HK-2 (cell line): ENCODE measurements around the gene NAV1.
"Not testable (repeated sequence)": the region's sequence is repeated elsewhere in the genome, so short reads cannot be mapped to it uniquely, and the experiment has no call there.

Experiments
- DNase-seq: peaks from one replicate; pipeline ENCODE4 v3.0.0-alpha.2; 2018; ENCODE audit not compliant: unreplicated experiment

NAV1 gene

GRCh38 chr1:201566529-201566823, 27.5 kb downstream of the NAV1 start:
- no peak for DNase-seq

GRCh38 chr1:201566933-201567801, 28.2 kb downstream of the NAV1 start:
- no peak for DNase-seq

GRCh38 chr1:201568265-201568664, 29.3 kb downstream of the NAV1 start:
- DNase-seq = no peak

DNA sequence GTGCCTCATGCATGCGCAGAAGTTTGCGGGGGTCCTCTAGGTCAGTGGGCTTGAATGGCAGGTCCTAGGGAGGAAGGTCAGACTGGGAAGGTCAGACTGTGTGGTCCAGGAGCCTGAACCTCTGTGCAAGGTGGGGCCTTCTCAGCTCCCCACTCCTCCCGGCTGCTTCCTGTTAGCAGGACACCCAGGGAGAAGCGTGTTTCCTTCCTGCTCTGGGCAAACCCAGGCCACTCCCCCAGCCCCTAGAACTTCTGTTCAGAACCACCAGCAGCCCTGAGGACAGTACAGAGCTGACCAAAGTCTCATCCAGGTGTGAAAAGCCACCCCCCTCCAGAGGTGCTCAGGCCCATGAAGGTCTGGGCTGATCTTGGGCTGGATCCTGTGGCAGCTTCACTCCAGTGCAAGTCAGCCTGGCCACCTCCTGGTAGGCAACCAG, 29.9 kb downstream of the NAV1 start:
- DNase-seq = no peak

DNA sequence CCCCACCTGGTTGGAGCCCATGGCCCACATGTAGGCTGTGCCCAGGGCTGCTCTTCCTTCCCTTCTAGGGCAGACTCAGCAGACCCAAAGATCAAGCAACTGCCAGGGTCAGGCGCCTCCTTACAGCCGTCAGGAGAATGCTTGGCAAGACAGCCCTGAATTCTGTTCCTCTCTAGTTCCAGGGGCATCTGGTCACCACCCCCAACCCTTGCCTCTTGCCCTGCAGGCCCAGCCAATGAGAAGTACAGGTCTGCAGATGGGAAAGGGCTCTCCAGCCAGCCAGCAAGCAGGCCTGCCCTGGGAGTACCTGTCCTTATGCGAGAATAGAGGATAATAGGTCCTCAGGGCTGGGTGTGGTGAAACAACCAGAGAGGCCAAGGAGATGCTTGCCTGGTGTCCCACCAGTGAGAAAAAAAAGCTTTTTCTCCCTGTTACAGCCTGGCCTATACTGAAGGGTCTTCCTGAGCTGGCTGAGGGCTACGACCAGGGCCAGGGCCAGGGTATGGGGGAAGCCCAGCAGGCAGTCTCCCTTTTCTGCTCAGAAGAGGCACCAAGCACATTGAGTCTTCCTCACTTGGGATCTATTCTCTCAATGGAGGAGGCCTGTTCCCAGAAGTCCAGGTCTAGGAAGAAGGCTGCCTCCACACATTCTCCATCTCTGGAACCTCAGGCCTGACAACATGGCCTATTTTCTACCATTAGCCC, 31.4 kb downstream of the NAV1 start:
- DNase-seq = no peak

- DNase-seq = no peak
Measured at GRCh38 chr1:201570886-201571624, 32.1 kb downstream of the NAV1 start.

GRCh38 chr1:201573030-201573429, 34.1 kb downstream of the NAV1 start:
- DNase-seq = no peak

DNA sequence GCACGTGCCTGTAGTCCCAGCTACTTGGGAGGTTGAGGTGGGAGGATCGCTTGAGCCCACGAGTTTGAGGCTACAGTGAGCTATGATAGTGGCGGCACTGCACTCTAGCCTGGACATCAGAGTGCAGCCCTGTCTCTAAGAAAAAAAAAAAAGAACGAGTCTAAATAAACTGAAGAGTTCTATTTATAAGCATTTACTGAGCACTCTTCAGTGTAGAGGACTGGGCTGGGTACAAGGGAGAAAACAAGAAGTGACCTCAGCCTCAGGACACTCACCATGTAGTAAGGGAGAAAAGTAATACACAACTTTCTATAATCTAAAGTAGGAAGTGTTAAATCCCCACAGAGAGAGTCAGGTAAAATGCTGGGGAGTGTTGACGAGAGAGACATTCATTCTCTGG, 35.0 kb downstream of the NAV1 start:
- DNase-seq = no peak

DNA sequence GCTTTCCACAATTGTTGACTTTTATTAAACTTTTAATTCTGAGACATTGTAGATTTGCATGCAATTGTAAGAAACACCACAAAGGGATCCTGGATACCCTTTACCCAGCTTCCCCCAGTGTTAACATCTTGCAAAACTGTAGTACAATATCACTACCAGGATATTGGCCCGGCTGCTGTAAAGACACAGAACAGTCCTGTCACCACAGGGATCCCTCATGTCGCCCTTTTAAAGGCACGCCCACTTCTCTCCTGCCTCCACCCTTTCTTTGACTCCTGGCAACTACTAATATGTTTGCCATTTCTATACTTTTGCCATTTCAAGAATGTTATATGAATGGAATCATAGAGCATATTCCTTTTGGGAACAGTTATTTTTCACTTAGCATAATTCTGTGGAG, 37.0 kb downstream of the NAV1 start:
- no peak for DNase-seq

GRCh38 chr1:201576914-201577313, 38.0 kb downstream of the NAV1 start:
- DNase-seq = no peak

DNA sequence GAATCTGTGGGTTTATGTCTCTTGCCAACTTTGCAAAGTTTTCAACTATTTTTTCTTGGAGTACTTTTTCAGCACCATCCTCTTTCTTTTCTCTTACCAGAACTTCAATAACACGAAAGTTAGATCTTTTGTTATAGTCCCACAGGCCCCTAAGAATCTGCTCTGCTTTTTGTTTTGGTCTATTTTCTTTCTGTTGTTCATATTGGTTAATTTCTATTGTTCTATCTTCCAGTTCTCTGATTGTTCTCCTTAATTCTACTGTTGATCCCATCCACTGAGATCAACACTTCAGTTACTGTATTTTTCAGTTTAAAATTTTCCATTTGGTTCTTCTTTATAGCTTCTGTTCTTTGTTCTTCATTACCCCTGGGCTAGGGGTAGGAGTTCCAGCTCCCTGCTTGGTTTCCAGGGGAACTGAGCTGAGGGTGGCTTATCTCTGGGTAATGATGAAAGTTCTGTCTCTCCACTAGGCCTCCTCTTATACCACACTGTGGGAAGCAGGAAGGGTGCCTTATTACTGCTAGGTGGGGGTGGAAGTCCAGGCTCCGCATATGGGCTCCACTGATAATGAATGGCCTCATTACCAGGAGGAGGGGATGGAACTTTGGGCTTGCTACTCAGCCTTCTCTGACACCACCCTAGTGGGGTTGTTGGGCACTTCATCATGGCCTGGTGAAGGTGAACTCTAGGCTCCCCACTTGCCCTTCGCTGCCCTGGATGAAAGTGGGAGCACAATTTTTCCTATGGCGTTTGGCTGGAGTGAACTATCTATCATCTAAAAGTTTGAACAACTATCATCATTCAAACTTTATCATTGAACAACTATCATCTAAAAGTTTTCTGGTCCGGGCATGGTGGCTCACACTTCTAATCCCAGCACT, 39.3 kb downstream of the NAV1 start:
- DNase-seq = no peak

GRCh38 chr1:201581371-201581770, 42.4 kb downstream of the NAV1 start:
- not testable (repeated sequence) for DNase-seq

- DNase-seq = no peak
Measured at GRCh38 chr1:201582705-201583442, 43.9 kb downstream of the NAV1 start.

- DNase-seq = no peak
Measured at GRCh38 chr1:201583663-201584062, 44.7 kb downstream of the NAV1 start.

GRCh38 chr1:201584471-201585092, 45.7 kb downstream of the NAV1 start:
- DNase-seq = no peak

DNA sequence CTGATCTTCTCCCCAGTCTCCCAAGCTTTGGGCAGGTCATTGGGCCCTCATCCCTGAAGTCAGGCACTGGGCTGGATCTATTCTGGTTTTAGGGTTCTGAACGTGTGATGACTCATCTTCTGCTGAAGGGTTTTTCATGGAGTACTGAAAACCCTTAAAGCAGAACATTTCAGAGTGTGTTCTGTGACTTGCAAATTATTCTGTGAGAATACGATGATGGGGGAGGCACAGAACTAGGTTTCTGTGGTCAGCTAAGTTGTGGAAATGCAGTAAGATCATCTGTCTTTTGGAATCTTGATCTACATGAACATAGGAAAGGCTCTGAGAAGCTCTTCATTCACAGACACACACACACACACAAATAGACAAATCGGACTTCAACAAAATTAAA, 46.2 kb downstream of the NAV1 start:
- no peak for DNase-seq

DNA sequence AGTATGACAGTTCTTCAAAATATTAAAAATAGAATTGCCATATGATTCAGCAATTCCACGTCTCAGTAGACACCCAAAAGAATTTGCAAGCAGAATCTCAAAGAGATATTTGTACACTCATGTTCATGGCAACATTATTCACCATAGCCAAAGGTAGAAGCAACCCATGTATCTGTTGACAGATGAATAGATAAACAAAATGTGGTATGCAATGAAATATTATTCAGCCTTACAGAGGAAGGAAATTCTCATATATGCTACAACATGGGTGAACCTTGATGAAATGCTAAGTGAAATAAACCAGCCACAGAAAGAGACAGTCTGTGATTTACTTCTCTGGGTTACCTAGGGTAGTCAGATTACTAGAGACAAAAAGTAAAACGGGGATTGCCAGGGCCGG, 47.0 kb downstream of the NAV1 start:
- no peak for DNase-seq

GRCh38 chr1:201586806-201587205, 47.9 kb downstream of the NAV1 start:
- DNase-seq = no peak

DNA sequence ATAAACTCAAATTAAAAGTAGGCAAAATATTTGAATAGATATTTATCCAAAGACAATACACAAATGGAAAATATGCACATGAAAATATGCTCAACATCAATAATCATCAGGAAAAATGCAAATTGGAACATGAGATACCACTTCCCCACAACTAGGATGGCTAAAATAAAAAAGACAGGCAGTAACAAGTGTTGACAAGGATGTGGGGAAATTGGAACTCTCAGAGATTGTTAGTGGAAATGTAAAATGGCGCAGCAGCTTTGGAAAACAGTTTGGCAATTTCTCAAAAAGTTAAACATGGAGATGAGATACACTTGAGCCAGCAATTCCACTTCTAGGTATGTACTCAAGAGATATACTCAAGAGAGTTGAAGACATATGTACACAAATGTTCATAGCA, 48.8 kb downstream of the NAV1 start:
- no peak for DNase-seq
